Activated CD4-positive, CD25-positive, alpha-beta regulatory T cell treated with anti-CD3 and anti-CD28 coated beads, Interleukin-2, amount 50 U/mL, for 72 hours (primary cell): ENCODE data around the gene LEKR1.
A peak's percentile ranks its signal among the peaks of the same experiment; 100 is the strongest.

Experiments used
- DNase-seq: peaks from one replicate; pipeline ENCODE4 v3.0.0; 2021

The LEKR1 gene

DNA sequence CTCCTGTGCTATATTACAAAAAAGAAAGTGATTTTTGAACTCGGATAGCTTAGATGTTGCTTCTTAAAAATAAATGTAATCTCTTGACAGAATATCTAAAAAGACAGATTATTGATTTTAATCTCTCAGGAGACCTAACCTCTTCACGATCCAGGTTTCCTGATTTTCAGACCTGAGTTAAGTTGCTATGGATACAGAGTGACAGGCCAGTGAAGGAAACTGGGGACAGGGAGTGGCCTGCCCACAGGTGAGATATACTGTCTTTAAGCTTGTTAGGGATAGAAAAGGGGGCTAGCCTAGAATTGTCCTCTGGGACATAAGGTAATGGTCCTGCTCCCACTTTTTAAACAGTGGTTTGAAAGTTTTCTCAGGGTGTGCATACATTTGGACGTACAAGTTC lies 260.6 kb downstream of the LEKR1 start:
- no peak for DNase-seq

DNA sequence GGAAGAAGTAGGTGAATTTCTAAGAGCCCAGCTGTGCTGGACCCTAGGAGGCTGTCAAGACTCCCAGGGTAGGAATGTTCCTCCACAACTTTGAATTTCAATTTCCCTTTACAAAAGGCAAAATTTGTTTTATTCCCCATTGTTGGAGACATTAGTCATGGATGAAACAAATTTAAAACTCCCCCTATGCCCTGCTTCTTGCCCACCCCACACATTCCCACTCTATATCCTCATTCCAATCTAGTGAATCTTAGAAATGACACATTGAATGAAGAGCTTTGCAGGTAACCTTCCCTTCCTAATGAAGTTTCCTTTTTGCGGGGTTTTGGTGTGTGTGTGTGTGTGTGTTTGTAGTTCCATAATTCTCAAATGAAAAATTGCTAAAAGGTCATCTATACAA lies 261.2 kb downstream of the LEKR1 start:
- DNase-seq = no peak

- DNase-seq = no peak
Observed at GRCh38 chr3:157087780-157088600, 261.8 kb downstream of the LEKR1 start.

GRCh38 chr3:157088601-157089454 lies 262.7 kb downstream of the LEKR1 start:
- peak; percentile 93 for DNase-seq

GRCh38 chr3:157089455-157090221 lies 263.5 kb downstream of the LEKR1 start:
- DNase-seq = peak; percentile 34

DNA sequence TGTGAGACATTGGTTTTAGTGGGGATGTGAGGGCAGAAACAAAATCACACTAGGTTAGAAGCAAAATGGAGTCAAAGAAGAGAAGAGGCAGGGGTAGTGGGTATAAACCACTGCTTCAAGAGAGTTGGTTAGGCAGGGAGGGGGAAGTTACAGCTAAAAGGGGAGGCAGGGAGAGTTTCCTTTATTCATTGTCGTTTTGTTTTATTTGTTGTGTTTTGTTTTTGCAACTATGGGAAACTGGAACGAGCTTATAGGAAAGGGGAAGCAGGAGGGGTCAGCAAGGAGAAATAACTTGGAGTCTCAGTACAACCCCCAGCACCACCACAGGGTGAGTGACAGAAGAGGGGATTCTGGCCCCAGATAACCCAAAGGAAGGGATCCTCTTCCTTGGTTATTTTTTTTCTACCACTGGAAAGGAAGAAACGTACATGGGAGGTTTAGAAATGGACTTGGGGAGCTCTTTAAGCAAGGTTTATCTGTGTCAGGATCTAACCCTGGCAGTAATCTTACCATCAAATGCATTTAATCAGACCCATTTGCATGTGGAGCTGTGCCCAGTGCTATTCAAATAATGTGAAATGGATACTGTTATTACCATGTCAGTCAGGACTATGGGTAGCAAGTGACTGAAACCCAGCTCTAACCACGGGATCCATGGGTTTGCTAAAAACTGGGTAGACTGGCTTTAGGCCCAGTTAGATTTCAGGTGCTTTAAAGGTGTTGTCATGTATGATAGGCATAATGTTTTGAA lies 265.1 kb downstream of the LEKR1 start:
- DNase-seq = no peak

DNA sequence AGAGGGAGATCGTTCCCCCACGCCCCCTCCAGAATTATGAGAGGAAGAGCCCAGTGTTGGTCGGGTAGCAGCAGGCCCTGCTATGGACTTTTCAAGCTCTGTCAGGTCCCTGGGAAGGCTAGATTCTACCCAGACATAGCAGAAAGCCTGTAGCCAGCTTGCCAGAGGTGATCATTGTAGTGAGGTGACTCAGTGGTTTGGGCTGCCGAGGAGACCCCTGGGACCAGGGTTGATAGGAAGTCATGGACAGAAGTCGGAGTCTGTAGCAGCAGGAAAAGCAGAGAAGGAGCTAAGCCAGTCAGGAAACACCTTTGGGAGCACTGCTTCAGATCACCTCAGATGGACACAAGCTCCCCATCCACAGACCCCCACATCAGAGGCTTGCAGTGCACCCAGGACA lies 266.1 kb downstream of the LEKR1 start:
- DNase-seq = no peak

- no peak for DNase-seq
Observed at GRCh38 chr3:157093096-157093495, 266.9 kb downstream of the LEKR1 start.

GRCh38 chr3:157094301-157094700 lies 268.1 kb downstream of the LEKR1 start:
- no peak for DNase-seq

GRCh38 chr3:157094751-157095480 lies 268.8 kb downstream of the LEKR1 start:
- DNase-seq = no peak
